Sigmoid colon (tissue), 7 donors: ENCODE measurements around the gene SACM1L. TPM values are rescaled to one million over a fixed set of nuclear protein-coding genes. Genes with fewer than 3 reads are reported as not detected.
A peak's percentile ranks its signal among the peaks of the same experiment; 100 is the strongest.

Experiments
- DNase-seq: peaks from one replicate; pipeline ENCODE4 v3.0.0-alpha.2; 2019
- H3K27ac ChIP-seq, 4 donors: fragments of 200-600 bp; sonication (generic); one replicate each; pipeline ENCODE4 v1.5.1; 2016 to 2019; ENCODE audit warnings: mild to moderate bottlenecking in 1 of 4
- H3K27me3 ChIP-seq, 3 donors: fragments of 200-600 bp; sonication (generic); one replicate each; pipeline ENCODE4 v1.5.1; 2019; ENCODE audit warnings: mild to moderate bottlenecking in 1 of 3
- H3K36me3 ChIP-seq, 4 donors: fragments of 200-600 bp; sonication (generic); one replicate each; pipeline ENCODE4 v1.5.1; 2016 to 2019
- H3K4me1 ChIP-seq, 4 donors: fragments of 200-600 bp; sonication (generic); one replicate each; pipeline ENCODE4 v1.5.1; 2017 to 2019
- H3K4me3 ChIP-seq, 4 donors: fragments of 200-600 bp; sonication (generic); one replicate each; pipeline ENCODE4 v1.5.1; 2017 to 2019; ENCODE audit warnings: mild to moderate bottlenecking in 2 of 4, moderate library complexity in 1 of 4
- H3K9me3 ChIP-seq, 4 donors: fragments of 200-600 bp in 3 of 4; sonication (generic) in 3 of 4; one replicate each; pipeline versions ENCODE4 v1.5.1 to v1.6.1; 2013 to 2019
- EP300 ChIP-seq, 4 donors: sonication (generic); formaldehyde crosslinking; IDR thresholded peaks; one replicate each; pipeline ENCODE4 v1.6.1; 2017; ENCODE audit warnings: antibody characterized with exemption in 4 of 4
- POLR2A ChIP-seq, 2 donors: fragments of 450-650 bp; IDR thresholded peaks; one replicate each; pipeline ENCODE4 v1.6.1; 2016; ENCODE audit warnings: antibody characterized with exemption in 2 of 2, mild to moderate bottlenecking in 2 of 2, moderate library complexity in 2 of 2
- POLR2AphosphoS5 ChIP-seq, 4 donors: sonication (generic); formaldehyde crosslinking; IDR thresholded peaks; one replicate each; pipeline ENCODE4 v1.6.1; 2017; ENCODE audit warnings: antibody characterized with exemption in 4 of 4
- WGBS, 2 donors: extraction: QIAGEN DNeasy Blood & Tissue Kit; methylation state at CpG; one replicate each; pipeline ENCODE4 v1.1.7; 2013; 5-methylcytosine and 5-hydroxymethylcytosine counted together
- intact Hi-C: fragments of 100-400 bp; cut with DNase I; formaldehyde crosslinking; loops from one replicate; pipeline ENCODE4 v1.15.1; 2023
- polyA plus RNA-seq, 3 donors: library from polyadenylated mRNA; stranded (reverse); fragments of 200-250 nt; gene quantifications; one replicate each; pipeline ENCODE4 v1.2.3, GENCODE V29; 2013
- total RNA-seq, 4 donors: library from RNA; depleted of rRNA; stranded (reverse); fragments of >200 nt; gene quantifications; one replicate each; pipeline ENCODE4 v1.1.0, GENCODE V29; 2016
- TF ChIP-seq, protein P1 (sequence below), 4 experiments: fragments of 450-650 bp in 3 of 4; fragments of 200-600 bp in 1 of 4; IDR thresholded peaks; one replicate each; pipeline ENCODE4 v1.5.1; 2016 to 2019; ENCODE audit warnings: antibody characterized with exemption in 4 of 4, mild to moderate bottlenecking in 3 of 4, moderate library complexity in 2 of 4
- donor health status: healthy with polysubstance abuse.
- donor health status: Bipolar disorder and iron deficiency.
- donor health status: healthy.

The SACM1L gene
- total and polyA plus RNA-seq, 7 donors = 21.6 to 44.6 (median 38.5) TPM

DNA sequence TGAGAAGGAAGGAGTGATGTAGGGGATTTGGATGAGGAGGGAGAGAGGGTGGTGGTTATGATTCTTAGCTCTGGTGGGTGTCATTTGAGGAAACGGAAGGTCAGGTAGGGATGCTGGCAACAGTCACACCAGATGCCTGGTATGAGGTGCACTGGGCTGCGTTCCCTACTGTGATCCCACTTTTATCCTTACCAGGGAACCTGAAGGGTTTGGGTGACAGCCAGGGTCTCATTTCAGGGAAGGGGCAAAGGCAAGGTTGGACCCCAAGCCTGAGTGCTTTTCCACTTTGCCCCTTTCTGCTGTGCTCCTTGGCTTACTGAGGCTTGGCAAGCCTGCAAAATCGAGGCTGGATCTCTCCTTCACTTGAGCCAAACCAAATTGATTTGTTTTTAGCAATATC is 36.0 kb upstream of the SACM1L start:
- Histone ChIP-seq H3K27ac (peak overlapping the region in 1 of 4 donors; percentile 44), H3K27me3 (no peaks in the 10 kb centered on the region), H3K36me3 (no peaks in the 10 kb centered on the region), H3K9me3 (no peaks in the 10 kb centered on the region), H3K4me3 (no peak overlapping the region), H3K4me1 (peaks cover 0 to 33% (median 20%) of the 10 kb centered on the region in 4 donors)
- 69 to 85% methylated on average over 3 of the region's 3 CpGs for whole genome bisulfite sequencing, 2 donors
- intact Hi-C loops = loop anchor here (10.0 kb wide), 1 partner anchor 428 kb away; the partner anchor contains the start of gene TMEM158
- TF ChIP-seq POLR2AphosphoS5 (IDR thresholded peaks at IDR 0.05) = no peak
- TF ChIP-seq POLR2A (IDR thresholded peaks at IDR 0.05) = no peak
- TF ChIP-seq, protein P1, sequence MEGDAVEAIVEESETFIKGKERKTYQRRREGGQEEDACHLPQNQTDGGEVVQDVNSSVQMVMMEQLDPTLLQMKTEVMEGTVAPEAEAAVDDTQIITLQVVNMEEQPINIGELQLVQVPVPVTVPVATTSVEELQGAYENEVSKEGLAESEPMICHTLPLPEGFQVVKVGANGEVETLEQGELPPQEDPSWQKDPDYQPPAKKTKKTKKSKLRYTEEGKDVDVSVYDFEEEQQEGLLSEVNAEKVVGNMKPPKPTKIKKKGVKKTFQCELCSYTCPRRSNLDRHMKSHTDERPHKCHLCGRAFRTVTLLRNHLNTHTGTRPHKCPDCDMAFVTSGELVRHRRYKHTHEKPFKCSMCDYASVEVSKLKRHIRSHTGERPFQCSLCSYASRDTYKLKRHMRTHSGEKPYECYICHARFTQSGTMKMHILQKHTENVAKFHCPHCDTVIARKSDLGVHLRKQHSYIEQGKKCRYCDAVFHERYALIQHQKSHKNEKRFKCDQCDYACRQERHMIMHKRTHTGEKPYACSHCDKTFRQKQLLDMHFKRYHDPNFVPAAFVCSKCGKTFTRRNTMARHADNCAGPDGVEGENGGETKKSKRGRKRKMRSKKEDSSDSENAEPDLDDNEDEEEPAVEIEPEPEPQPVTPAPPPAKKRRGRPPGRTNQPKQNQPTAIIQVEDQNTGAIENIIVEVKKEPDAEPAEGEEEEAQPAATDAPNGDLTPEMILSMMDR (IDR thresholded peaks at IDR 0.05) = no peak
- no peak for TF ChIP-seq EP300 (IDR thresholded peaks at IDR 0.05)
- no peak for DNase-seq

DNA sequence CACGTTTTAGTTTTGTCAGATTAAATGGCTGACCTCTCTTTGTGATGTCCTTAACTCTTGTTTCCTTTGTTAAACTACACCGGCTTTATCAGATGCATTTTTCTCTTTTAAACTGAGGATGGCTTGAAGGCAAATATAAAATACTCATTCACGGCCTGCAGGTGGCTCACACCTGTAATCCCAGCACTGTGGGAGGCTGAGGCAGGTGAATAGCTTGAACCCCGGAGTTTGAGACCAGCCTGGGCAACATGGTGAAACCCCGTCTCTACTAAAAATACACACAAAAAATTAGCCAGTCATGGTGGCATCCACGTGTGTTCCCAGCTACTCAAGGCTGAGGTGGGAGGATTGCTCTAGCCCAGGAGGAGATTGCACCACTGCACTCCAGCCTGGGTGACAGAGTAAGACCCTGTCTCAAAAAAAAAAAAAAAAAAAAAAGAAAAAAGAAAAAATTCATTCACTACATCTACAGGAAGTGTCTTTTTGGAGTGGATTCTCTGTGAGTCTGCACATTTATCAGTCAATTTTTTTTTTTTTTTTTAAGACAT is 34.7 kb upstream of the SACM1L start:
- Histone ChIP-seq H3K4me3 (no peak overlapping the region), H3K4me1 (peaks cover 0 to 33% (median 21%) of the 10 kb centered on the region in 4 donors), H3K27me3 (no peaks in the 10 kb centered on the region), H3K27ac (peak overlapping the region in 3 of 4 donors; percentile 15 to 44 (median 16)), H3K36me3 (no peaks in the 10 kb centered on the region), H3K9me3 (no peaks in the 10 kb centered on the region)
- intact Hi-C loops = loop anchor here (10.0 kb wide), 1 partner anchor 430 kb away; the partner anchor contains the start of gene TMEM158
- no peak for DNase-seq
- WGBS, 2 donors = 47 to 52% methylated on average over 6 of the region's 6 CpGs
- TF ChIP-seq POLR2A (IDR thresholded peaks at IDR 0.05) (no peak), POLR2AphosphoS5 (IDR thresholded peaks at IDR 0.05) (no peak), EP300 (IDR thresholded peaks at IDR 0.05) (no peak)
- TF ChIP-seq, protein P1 (IDR thresholded peaks at IDR 0.05) = no peak

DNA sequence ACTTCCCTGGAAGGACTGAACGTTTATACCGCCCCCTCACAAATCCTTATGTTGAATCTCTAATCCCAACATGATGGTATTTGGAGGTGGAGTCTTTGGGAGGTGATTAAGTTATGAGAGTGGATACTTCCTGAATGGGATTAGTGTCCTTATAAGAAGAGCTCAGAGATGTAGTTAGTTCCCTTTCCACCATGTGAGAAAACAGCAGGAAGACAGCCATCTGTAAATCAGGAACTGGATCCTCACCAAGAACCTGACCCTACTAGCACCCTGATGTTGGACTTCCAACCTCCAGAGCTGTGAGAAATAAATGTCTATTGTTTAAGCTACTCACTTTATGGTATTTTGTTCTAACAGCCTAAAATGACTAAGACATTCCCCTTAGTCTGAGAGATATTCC is 33.3 kb upstream of the SACM1L start:
- H3K9me3 ChIP-seq = no peaks in the 10 kb centered on the region
- peak overlapping the region in 1 of 4 donors; percentile 8 for H3K27ac ChIP-seq
- DNase-seq = no peak
- no peak overlapping the region for H3K4me3 ChIP-seq
- H3K4me1 ChIP-seq = peaks cover 0 to 33% (median 23%) of the 10 kb centered on the region in 4 donors
- intact Hi-C loops = loop anchor here (1.0 to 10.0 kb wide), 4 partner anchors 63 to 619 kb away; partner anchors contain the start of gene TMEM158
- no peaks in the 10 kb centered on the region for H3K27me3 ChIP-seq
- TF ChIP-seq POLR2AphosphoS5 (IDR thresholded peaks at IDR 0.05) (no peak), POLR2A (IDR thresholded peaks at IDR 0.05) (no peak), EP300 (IDR thresholded peaks at IDR 0.05) (no peak)
- TF ChIP-seq, protein P1 (IDR thresholded peaks at IDR 0.05) = no peak
- H3K36me3 ChIP-seq = no peaks in the 10 kb centered on the region
- 45 to 73% methylated on average over 2 of the region's 2 CpGs for WGBS, 2 donors

DNA sequence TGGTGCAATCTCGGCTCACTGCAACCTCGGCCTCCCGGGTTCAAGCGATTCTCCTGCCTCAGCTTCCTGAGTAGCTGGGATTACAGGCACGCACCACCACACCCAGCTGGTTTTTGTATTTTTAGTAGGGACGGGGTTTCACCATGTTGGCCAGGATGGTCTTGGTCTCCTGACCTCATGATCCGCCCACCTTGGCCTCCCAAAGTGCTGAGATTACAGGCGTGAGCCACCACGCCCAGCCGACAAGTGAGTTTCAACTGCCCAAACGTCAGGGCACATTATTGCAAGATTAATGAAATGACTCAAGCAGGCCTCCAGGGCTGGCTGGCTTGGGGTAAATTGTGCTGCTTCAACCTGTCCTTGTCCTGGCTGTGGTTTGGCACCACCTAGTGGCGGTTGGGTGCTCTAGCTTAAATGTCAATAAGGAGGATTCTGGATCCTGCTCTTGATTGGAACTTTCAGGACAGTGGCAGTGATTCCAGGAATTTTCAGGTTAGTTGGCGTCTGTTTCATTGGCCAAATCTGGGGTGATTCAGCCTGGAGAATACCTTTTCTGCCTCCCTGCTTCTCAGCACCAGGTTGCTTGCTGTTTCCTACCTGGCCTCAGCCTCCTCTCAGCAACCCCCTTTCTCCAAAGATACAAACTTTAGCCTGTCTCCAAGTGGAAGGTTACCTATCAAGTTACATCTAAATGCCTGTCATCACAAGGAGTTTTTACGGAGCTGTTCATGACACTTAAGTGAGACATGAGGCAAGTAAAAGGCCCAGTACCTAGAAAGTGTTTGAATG is 32.4 kb upstream of the SACM1L start:
- Histone ChIP-seq H3K9me3 (no peaks in the 10 kb centered on the region), H3K36me3 (no peaks in the 10 kb centered on the region), H3K27ac (no peak overlapping the region), H3K4me3 (no peak overlapping the region), H3K4me1 (peaks cover 0 to 33% (median 23%) of the 10 kb centered on the region in 4 donors), H3K27me3 (no peaks in the 10 kb centered on the region)
- peak; percentile 96 for DNase-seq
- TF ChIP-seq, protein P1 (IDR thresholded peaks at IDR 0.05) = peak; percentile 86 to 96 (median 92)
- no peak for TF ChIP-seq EP300 (IDR thresholded peaks at IDR 0.05)
- no peak for TF ChIP-seq POLR2A (IDR thresholded peaks at IDR 0.05)
- peak in 3 of 4 donors; percentile 27 to 48 (median 32) for TF ChIP-seq POLR2AphosphoS5 (IDR thresholded peaks at IDR 0.05)
- 38 to 52% methylated on average over 14 of the region's 14 CpGs for whole genome bisulfite sequencing, 2 donors
- intact Hi-C loops = loop anchor here (1.0 to 10.0 kb wide), 4 partner anchors 63 to 619 kb away; partner anchors contain the start of gene TMEM158
